D341Med (cell line): ENCODE measurements around the gene SSH2.

Source experiments
- DNase-seq: peaks from one replicate; pipeline ENCODE4 v3.0.0; 2012; ENCODE audit warnings: low spot score

The SSH2 gene

GRCh38 chr17:29778956-29779811 is 150.8 kb downstream of the SSH2 start:
- DNase-seq, result peak; percentile 84

- DNase-seq, result no peak
Measured at GRCh38 chr17:29777663-29778062, 152.4 kb downstream of the SSH2 start.

- DNase-seq, result no peak
Measured at GRCh38 chr17:29776026-29776425, 154.0 kb downstream of the SSH2 start.

GRCh38 chr17:29772981-29773380 is 157.0 kb downstream of the SSH2 start:
- no peak for DNase-seq

GRCh38 chr17:29771546-29771945 is 158.5 kb downstream of the SSH2 start:
- DNase-seq, result no peak

- no peak for DNase-seq
Measured at GRCh38 chr17:29769225-29769624, 160.8 kb downstream of the SSH2 start.

- DNase-seq, result no peak
Measured at GRCh38 chr17:29766796-29767327, 163.2 kb downstream of the SSH2 start.

GRCh38 chr17:29764748-29765147 is 165.3 kb downstream of the SSH2 start:
- DNase-seq, result no peak

GRCh38 chr17:29764217-29764616 is 165.8 kb downstream of the SSH2 start:
- DNase-seq, result no peak

GRCh38 chr17:29763273-29763672 is 166.8 kb downstream of the SSH2 start:
- no peak for DNase-seq

- peak; percentile 87 for DNase-seq
Measured at GRCh38 chr17:29761040-29761761, 168.8 kb downstream of the SSH2 start.

GRCh38 chr17:29760279-29761039 is 169.6 kb downstream of the SSH2 start:
- no peak for DNase-seq

- DNase-seq, result no peak
Measured at GRCh38 chr17:29758255-29758654, 171.8 kb downstream of the SSH2 start.

GRCh38 chr17:29757788-29758187 is 172.2 kb downstream of the SSH2 start:
- DNase-seq, result no peak

GRCh38 chr17:29753845-29754439 is 176.1 kb downstream of the SSH2 start:
- DNase-seq, result no peak

- no peak for DNase-seq
Measured at GRCh38 chr17:29749045-29749825, 180.8 kb downstream of the SSH2 start.

GRCh38 chr17:29748400-29748799 is 181.6 kb downstream of the SSH2 start:
- DNase-seq, result no peak

- DNase-seq, result no peak
Measured at GRCh38 chr17:29747660-29748059, 182.4 kb downstream of the SSH2 start.

GRCh38 chr17:29746669-29747068 is 183.4 kb downstream of the SSH2 start:
- DNase-seq, result no peak

GRCh38 chr17:29744121-29744520 is 185.9 kb downstream of the SSH2 start:
- DNase-seq, result peak; percentile 47

GRCh38 chr17:29742210-29742513 is 187.9 kb downstream of the SSH2 start:
- DNase-seq, result no peak
